SK-N-MC (cell line): ENCODE results near the gene CAMKK2.

ENCODE experiments used
- EZH2 ChIP-seq: fragments of 200-600 bp; sonication (generic); IDR thresholded peaks from one replicate; pipeline ENCODE4 v1.6.1; 2017; ENCODE audit warnings: antibody characterized with exemption
- POLR2AphosphoS5 ChIP-seq: IDR thresholded peaks from 2 replicates; pipeline ENCODE4 v1.6.1; 2012; ENCODE audit warnings: mild to moderate bottlenecking, low read depth, low read length, borderline replicate concordance

GRCh38 chr12:121323908-121324307, 27.4 kb upstream of the CAMKK2 start:
- TF ChIP-seq POLR2AphosphoS5 (no peak), EZH2 (no peak)
